DMS53 treated with DMSO at 0.1 percent for 48 hours (cell line): ENCODE measurements around the gene HGD.
"Not testable (repeated sequence)": the region's sequence is repeated elsewhere in the genome, so short reads cannot be mapped to it uniquely, and the experiment has no call there.

Source experiments
- DNase-seq: peaks from one replicate; lab custom pipeline; 2025; ENCODE audit not compliant: unreplicated experiment; lab: John Stamatoyannopoulos, UW

HGD gene

DNA sequence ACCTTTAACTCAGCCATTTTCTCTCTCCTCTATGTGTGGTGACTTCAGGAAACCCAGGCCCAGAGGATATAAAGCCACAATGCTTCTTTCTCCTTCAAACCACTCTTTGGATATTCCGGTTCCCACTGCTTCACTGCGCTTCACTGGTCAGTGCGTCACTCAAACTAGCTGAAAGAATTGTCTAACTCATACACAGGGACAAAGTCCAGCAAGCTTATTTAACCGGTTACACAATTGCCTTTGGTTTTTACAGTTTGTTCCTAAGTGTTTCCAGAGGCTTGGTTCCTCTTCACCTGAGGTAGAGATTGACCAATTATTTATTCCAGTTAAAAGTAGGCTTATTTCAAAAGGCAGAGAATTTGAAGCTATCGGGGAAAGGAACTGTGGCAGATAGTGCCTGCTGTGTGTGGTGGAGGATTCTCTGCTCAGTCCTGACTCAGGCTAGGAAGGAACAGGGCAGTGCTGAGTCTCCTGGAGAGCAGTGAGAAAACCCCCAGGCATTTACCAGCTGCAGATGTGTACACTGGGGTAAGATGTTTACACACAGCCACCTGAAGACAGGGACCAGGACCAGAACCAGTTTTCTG lies at the start of gene HGD:
HGD (minus strand) TSS at position 145 of the 587 bp plus-strand sequence; CDS start at position 17, 128 bp downstream.
- peak; percentile 67 for DNase-seq

GRCh38 chr3:120730576-120731542 lies 48.8 kb upstream of the HGD start:
- DNase-seq: no peak

DNA sequence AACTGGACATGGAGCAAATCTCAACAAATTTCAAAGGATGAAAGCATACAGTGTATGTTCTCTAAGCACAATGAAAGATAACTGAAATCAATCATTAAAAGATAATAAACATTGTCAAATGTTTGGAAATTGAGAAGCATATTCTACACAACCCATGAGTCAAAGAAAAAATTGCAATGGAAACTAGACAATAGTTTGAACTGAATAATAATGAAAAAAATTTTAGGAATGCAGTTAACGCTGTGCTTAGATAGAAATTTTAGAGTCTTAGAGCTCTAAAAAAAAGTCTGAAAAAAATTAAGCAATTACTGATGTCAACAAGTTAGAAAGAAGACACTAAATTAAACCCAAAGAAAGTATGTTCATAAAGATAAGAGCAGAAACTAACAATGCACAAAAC lies 44.8 kb upstream of the HGD start:
- no peak for DNase-seq

- DNase-seq: not testable (repeated sequence)
Observed at GRCh38 chr3:120719167-120719834, 37.3 kb upstream of the HGD start.

GRCh38 chr3:120713262-120713661 lies 31.2 kb upstream of the HGD start:
- no peak for DNase-seq

- no peak for DNase-seq
Observed at GRCh38 chr3:120710369-120710768, 28.3 kb upstream of the HGD start.

DNA sequence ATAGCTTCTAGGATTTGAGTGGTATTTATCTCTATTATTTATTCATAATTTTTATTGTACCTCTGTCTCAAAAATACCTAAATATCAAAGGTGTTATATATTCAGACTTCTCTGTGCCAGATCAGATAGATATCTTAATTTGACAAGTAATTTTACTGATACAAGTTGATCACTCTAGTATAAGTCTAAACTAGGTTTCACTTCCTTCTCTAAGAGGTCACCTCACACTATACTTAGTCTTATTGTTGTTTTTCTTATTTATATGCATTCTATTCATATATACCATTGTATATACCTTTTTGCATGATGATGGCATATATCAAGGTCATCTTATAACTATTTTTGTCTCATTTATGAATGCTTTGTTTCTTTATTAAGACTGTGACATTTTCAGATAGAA lies 26.4 kb upstream of the HGD start:
- no peak for DNase-seq

- no peak for DNase-seq
Observed at GRCh38 chr3:120706950-120707349, 24.9 kb upstream of the HGD start.

GRCh38 chr3:120705884-120706582 lies 24.0 kb upstream of the HGD start:
- no peak for DNase-seq

GRCh38 chr3:120699333-120699732 lies 17.3 kb upstream of the HGD start:
- no peak for DNase-seq

- peak; percentile 55 for DNase-seq
Observed at GRCh38 chr3:120693439-120694171, 11.6 kb upstream of the HGD start.

DNA sequence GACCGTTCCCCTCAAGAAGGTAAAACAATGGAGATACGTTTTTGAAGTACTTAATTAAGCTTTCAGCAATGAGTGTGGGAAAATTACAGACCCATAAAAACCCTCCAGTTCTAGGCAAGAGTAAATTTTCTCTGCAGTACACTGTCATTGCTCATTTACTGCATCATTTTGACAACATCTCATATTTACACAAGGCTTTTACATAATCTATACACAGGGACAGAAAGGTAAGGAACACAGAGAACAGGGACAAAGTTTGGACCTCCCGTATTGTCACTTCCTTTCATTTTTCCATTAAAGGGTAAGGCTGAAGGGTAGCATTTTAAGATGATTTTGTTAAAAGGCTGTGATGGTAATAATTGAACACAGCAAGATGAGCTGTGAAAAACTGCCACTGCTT lies 7.4 kb upstream of the HGD start:
- DNase-seq: no peak

- no peak for DNase-seq
Observed at GRCh38 chr3:120688121-120688520, 6.1 kb upstream of the HGD start.

DNA sequence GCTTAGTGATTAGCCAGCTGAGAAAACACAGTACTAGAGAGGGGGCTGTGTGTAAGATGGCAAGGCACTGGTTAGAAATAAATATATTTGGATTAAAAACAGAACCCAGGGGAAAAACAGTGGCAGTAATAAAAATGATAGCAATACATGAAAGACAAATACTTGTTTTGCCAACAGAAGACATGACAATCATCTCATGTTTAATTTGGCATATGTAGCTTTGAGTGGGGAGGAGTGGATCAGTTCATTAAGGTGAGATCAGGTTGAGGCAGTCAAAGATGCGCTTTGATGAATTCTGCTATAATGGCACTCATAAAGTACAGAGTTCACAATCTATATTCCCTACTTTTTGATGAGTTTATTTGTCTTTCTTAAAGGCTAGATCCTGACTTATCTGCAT lies 3.4 kb upstream of the HGD start:
- no peak for DNase-seq

- no peak for DNase-seq
Observed at GRCh38 chr3:120684896-120685295, 2.9 kb upstream of the HGD start.

DNA sequence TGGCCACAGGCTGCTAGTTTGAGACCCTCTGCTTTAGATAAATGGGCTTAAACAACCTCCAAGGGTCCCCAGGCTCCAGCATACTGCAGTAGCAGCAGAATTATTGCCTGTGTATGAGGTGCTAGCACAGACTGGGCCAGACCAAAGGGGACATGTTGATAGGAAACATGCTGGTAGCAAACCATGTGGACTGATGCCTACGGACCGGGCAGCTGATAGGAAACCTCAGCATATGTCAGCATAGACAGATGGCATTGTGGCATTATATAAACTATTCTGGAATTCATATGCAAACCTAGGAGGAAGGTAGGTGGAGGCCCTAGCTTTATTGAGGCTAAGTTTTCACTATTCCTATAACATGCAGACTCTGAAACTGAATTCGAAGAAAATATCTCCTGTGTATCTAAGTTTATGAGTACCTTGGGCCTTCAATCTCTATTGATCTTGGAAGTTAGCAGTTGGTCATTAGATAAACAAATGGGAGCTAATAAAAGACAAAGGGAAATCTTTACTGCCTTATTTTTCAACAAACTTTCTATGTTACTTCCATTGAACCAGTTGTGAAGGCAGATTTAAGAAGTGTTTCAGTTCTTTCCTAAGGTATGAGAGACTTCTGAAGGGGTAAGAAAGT lies 1.7 kb upstream of the HGD start:
- DNase-seq: no peak

DNA sequence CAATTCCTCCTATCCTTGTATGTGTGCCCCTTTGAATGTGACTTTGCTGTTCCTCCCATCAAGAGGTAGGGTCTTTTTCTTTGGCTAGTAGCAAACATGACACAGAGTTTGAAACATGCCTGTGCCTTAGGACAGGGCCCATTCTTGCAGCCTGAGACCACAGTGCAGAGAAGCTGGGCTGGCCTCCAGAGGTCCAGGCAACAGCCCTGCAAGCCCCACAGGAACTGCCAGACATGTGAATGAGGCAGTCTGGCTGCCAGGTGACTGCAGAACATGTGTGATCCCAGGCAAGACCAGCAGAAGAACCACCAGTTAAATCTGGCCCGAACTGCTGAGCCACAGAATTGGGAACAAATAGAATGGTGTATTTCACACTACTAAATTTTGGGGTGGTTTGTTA lies 1.2 kb upstream of the HGD start:
- no peak for DNase-seq

- DNase-seq: no peak
Observed at GRCh38 chr3:120681506-120682038, 467 bp downstream of the HGD start.

GRCh38 chr3:120681018-120681417 lies 1.0 kb downstream of the HGD start:
- DNase-seq: no peak
